H1 (cell line): ENCODE results near the gene ZDHHC22. TPM values are rescaled to one million over a fixed set of nuclear protein-coding genes. Genes with fewer than 3 reads are reported as not detected.
A peak's percentile ranks its signal among the peaks of the same experiment; 100 is the strongest.

ENCODE experiments used
- CTCF ChIA-PET: fragments of 300-600 bp; sonication (Branson Sonifier 250); formaldehyde crosslinking; loops from one replicate; lab custom pipeline; 2021; ENCODE audit not compliant: partially characterized antibody; lab: Charles Lee
- POLR2A ChIA-PET: fragments of 300-600 bp; sonication (Branson Sonifier 250); formaldehyde crosslinking; loops from one replicate; lab custom pipeline; 2021; ENCODE audit warnings: inconsistent platforms; ENCODE audit not compliant: partially characterized antibody; lab: Charles Lee
- DNase-seq, 2 experiments: peaks; one replicate each; pipeline versions ENCODE4 v3.0.0 to v3.0.0-alpha.2; 2010 to 2022; ENCODE audit warnings: low spot score in 2 of 2, low read depth in 1 of 2, mixed read lengths in 1 of 2
- FAIRE-seq: peaks from 2 replicates; lab custom pipeline; 2011; peaks lifted over from hg19 to GRCh38; lab: Jason Lieb, UNC
- H2AFZ ChIP-seq: 2 replicates; pipeline ENCODE4 v1.8.1; 2012; ENCODE audit warnings: low read length, inconsistent platforms
- H2AK5ac ChIP-seq: 2 replicates; pipeline ENCODE4 v1.6.1; 2013; ENCODE audit warnings: low read depth, low read length
- H2BK120ac ChIP-seq: replicated peaks from 2 replicates; pipeline ENCODE3; 2013; ENCODE audit warnings: low read depth, low read length, inconsistent platforms
- H2BK12ac ChIP-seq: 2 replicates; pipeline ENCODE4 v1.6.1; 2013; ENCODE audit warnings: low read depth, low read length
- H2BK15ac ChIP-seq: 2 replicates; pipeline ENCODE4 v1.6.1; 2013; ENCODE audit warnings: low read length
- H2BK20ac ChIP-seq: 2 replicates; pipeline ENCODE4 v1.6.1; 2013; ENCODE audit warnings: low read length
- H2BK5ac ChIP-seq: 2 replicates; pipeline ENCODE4 v1.6.1; 2013; ENCODE audit warnings: low read depth, low read length
- H3K14ac ChIP-seq: 2 replicates; pipeline ENCODE4 v1.6.1; 2013; ENCODE audit warnings: inconsistent platforms; ENCODE audit not compliant: insufficient read length
- H3K18ac ChIP-seq: 2 replicates; pipeline ENCODE4 v1.6.1; 2013; ENCODE audit warnings: low read length; ENCODE audit errors: extremely low read depth
- H3K23ac ChIP-seq: 2 replicates; pipeline ENCODE4 v1.6.1; 2013; ENCODE audit warnings: inconsistent platforms; ENCODE audit not compliant: insufficient read length
- H3K23me2 ChIP-seq: 2 replicates; pipeline ENCODE4 v1.6.1; 2013; ENCODE audit warnings: low read depth, low read length
- H3K27ac ChIP-seq: 2 replicates; pipeline ENCODE4 v1.6.1; 2011; ENCODE audit warnings: low read depth, low read length, inconsistent platforms
- H3K27me3 ChIP-seq, 4 experiments: replicated peaks in 1 of 4; 1 replicate in 1 of 4; 2 replicates in 3 of 4; pipeline versions ENCODE4 v1.6.1 to v1.8.1; 2011 to 2013; ENCODE audit warnings: low read length in 3 of 4, mild to moderate bottlenecking in 3 of 4, inconsistent platforms in 2 of 4, mixed read lengths in 2 of 4, moderate library complexity in 1 of 4; ENCODE audit not compliant: control insufficient read depth in 3 of 4, insufficient read depth in 3 of 4; ENCODE audit errors: extremely low read depth in 1 of 4
- H3K36me3 ChIP-seq, 4 experiments: 2 replicates each; pipeline versions ENCODE4 v1.6.1 to v1.8.1; 2011 to 2013; ENCODE audit warnings: mild to moderate bottlenecking in 4 of 4, low read length in 3 of 4, moderate library complexity in 2 of 4, control low read depth in 1 of 4, inconsistent platforms in 1 of 4; ENCODE audit not compliant: insufficient read depth in 4 of 4, control insufficient read depth in 2 of 4
- H3K4ac ChIP-seq: replicated peaks from 2 replicates; pipeline ENCODE3; 2013; ENCODE audit warnings: low read length, low read depth, mixed read lengths, inconsistent platforms; ENCODE audit not compliant: insufficient read length
- H3K4me1 ChIP-seq, 4 experiments: replicated peaks in 1 of 4; 1 replicate in 1 of 4; 2 replicates in 3 of 4; pipeline versions ENCODE4 v1.6.1 to v1.8.1; 2011 to 2013; ENCODE audit warnings: low read length in 3 of 4, inconsistent platforms in 2 of 4, mixed read lengths in 1 of 4; ENCODE audit not compliant: insufficient read depth in 4 of 4, control insufficient read depth in 3 of 4
- H3K4me2 ChIP-seq, 2 experiments: 2 replicates each; pipeline versions ENCODE4 v1.6.1 to v1.8.1; 2011 to 2013; ENCODE audit warnings: low read depth in 2 of 2, low read length in 2 of 2, control low read depth in 1 of 2, inconsistent platforms in 1 of 2, mild to moderate bottlenecking in 1 of 2; ENCODE audit not compliant: insufficient read depth in 1 of 2
- H3K4me3 ChIP-seq, 4 experiments: fragments of 200-600, 300-600 bp in 1 of 4; sonication (generic), shearing (Covaris generic), sonication (Bioruptor Twin) in 1 of 4; 2 replicates each; pipeline versions ENCODE4 v1.5.1 to v1.8.1; 2011 to 2016; ENCODE audit warnings: low read length in 4 of 4, low read depth in 3 of 4, control low read depth in 2 of 4, inconsistent platforms in 2 of 4, mild to moderate bottlenecking in 2 of 4, mixed read lengths in 1 of 4, moderate library complexity in 1 of 4; ENCODE audit not compliant: insufficient read depth in 2 of 4; ENCODE audit errors: extremely low read depth in 1 of 4
- H3K56ac ChIP-seq: replicated peaks from 2 replicates; pipeline ENCODE3; 2013; ENCODE audit warnings: low read depth, mild to moderate bottlenecking, mixed read lengths, low read length, inconsistent platforms; ENCODE audit not compliant: insufficient read length
- H3K79me1 ChIP-seq: 2 replicates; pipeline ENCODE4 v1.6.1; 2013; ENCODE audit warnings: low read depth, low read length, control low read depth
- H3K79me2 ChIP-seq, 2 experiments: 2 replicates each; pipeline versions ENCODE4 v1.6.1 to v1.8.1; 2012 to 2013; ENCODE audit warnings: low read length in 2 of 2, mild to moderate bottlenecking in 2 of 2, inconsistent platforms in 1 of 2; ENCODE audit not compliant: insufficient read depth in 2 of 2, control insufficient read depth in 1 of 2
- H3K9ac ChIP-seq, 4 experiments: replicated peaks in 1 of 4; 1 replicate in 1 of 4; 2 replicates in 3 of 4; pipeline versions ENCODE4 v1.6.1 to v1.8.1; 2011 to 2013; ENCODE audit warnings: low read depth in 3 of 4, low read length in 3 of 4, control low read depth in 2 of 4, mild to moderate bottlenecking in 2 of 4, moderate library complexity in 2 of 4, inconsistent platforms in 1 of 4; ENCODE audit errors: extremely low read depth in 1 of 4
- H3K9me3 ChIP-seq, 2 experiments: 2 replicates each; pipeline versions ENCODE4 v1.6.1 to v1.8.1; 2012 to 2013; ENCODE audit warnings: mild to moderate bottlenecking in 2 of 2, moderate library complexity in 2 of 2, control low read depth in 1 of 2, inconsistent platforms in 1 of 2, low read depth in 1 of 2, low read length in 1 of 2, mixed read lengths in 1 of 2; ENCODE audit not compliant: insufficient read depth in 2 of 2
- H4K20me1 ChIP-seq, 2 experiments: replicated peaks in 1 of 2; 2 replicates each; pipeline versions ENCODE3 to v1.8.1; 2011 to 2013; ENCODE audit warnings: inconsistent platforms in 2 of 2, low read length in 2 of 2, mild to moderate bottlenecking in 1 of 2; ENCODE audit not compliant: insufficient read depth in 2 of 2, control insufficient read depth in 1 of 2
- H4K5ac ChIP-seq: 2 replicates; pipeline ENCODE4 v1.6.1; 2013; ENCODE audit warnings: low read length, low read depth, mixed read lengths, inconsistent platforms; ENCODE audit not compliant: insufficient read length
- H4K8ac ChIP-seq: 2 replicates; pipeline ENCODE4 v1.8.0; 2013; ENCODE audit warnings: mild to moderate bottlenecking, moderate library complexity, low read length, inconsistent platforms; ENCODE audit not compliant: insufficient read depth; ENCODE audit errors: extremely low read depth
- H4K91ac ChIP-seq: replicated peaks from 2 replicates; pipeline ENCODE3; 2013; ENCODE audit warnings: low read length, mixed read lengths, inconsistent platforms; ENCODE audit not compliant: insufficient read length
- BRCA1 ChIP-seq: IDR thresholded peaks from 2 replicates; pipeline ENCODE4 v1.6.1; 2012; ENCODE audit warnings: low read depth, low read length, improper control_type of control experiment
- HDAC6 ChIP-seq: IDR thresholded peaks from one replicate; pipeline ENCODE4 v1.7.1; 2012; ENCODE audit warnings: low read depth, mild to moderate bottlenecking, inconsistent platforms, low read length, moderate library complexity
- JUN ChIP-seq: IDR thresholded peaks from 2 replicates; pipeline ENCODE4 v1.6.1; 2011; ENCODE audit warnings: low read depth, mild to moderate bottlenecking, improper control_type of control experiment, low read length
- KDM4A ChIP-seq: IDR thresholded peaks from one replicate; pipeline ENCODE4 v1.7.1; 2012; ENCODE audit warnings: low read depth, mild to moderate bottlenecking, moderate library complexity, low read length, inconsistent platforms; ENCODE audit not compliant: severe bottlenecking
- RAD21 ChIP-seq, 2 experiments: IDR thresholded peaks in 1 of 2; conservative IDR thresholded peaks in 1 of 2; 2 replicates each; pipeline ENCODE4 v1.6.1; 2011; ENCODE audit warnings: low read depth in 2 of 2, low read length in 2 of 2, improper control_type of control experiment in 1 of 2, inconsistent platforms in 1 of 2, mild to moderate bottlenecking in 1 of 2, moderate library complexity in 1 of 2
- RBBP5 ChIP-seq: IDR thresholded peaks from 2 replicates; pipeline ENCODE4 v1.7.1; 2012; ENCODE audit warnings: low read depth, mild to moderate bottlenecking, inconsistent platforms, low read length, moderate library complexity, borderline replicate concordance
- RNF2 ChIP-seq: fragments of 200-900, 300-1000 bp; sonication (generic); IDR thresholded peaks from 2 replicates; pipeline ENCODE4 v1.7.1; 2016; ENCODE audit warnings: borderline replicate concordance, low read depth, mild to moderate bottlenecking, antibody characterized with exemption, low read length; ENCODE audit not compliant: poor library complexity, severe bottlenecking; ENCODE audit errors: missing control alignments
- SP4 ChIP-seq: IDR thresholded peaks from 2 replicates; pipeline ENCODE4 v1.6.1; 2012; ENCODE audit warnings: low read length, inconsistent platforms
- TEAD4 ChIP-seq: IDR thresholded peaks from 2 replicates; pipeline ENCODE4 v1.6.1; 2012; ENCODE audit warnings: low read depth, low read length, inconsistent platforms, mixed read lengths
- WGBS, 2 experiments: shearing (Covaris generic) in 1 of 2; methylation state at CpG; one replicate each; pipeline versions ENCODE4 v1.1.6 to v1.1.7; 2013 to 2015; ENCODE audit warnings: low lambda C conversion rate in 2 of 2, mixed read lengths in 2 of 2, inconsistent platforms in 1 of 2, low coverage in 1 of 2, missing lambda C conversion rate in 1 of 2; ENCODE audit not compliant: insufficient replicate concordance in 2 of 2, insufficient coverage in 1 of 2, insufficient read length in 1 of 2; ENCODE audit errors: extremely low coverage in 1 of 2, missing lambda C conversion rate in 1 of 2; 5-methylcytosine and 5-hydroxymethylcytosine counted together
- polyA plus RNA-seq, 7 experiments: library from polyadenylated mRNA; depleted of rRNA in 3 of 7; stranded (reverse) in 5 of 7; unstranded in 2 of 7; fragments of >200 nt in 5 of 7; fragments of 200-250 nt in 2 of 7; gene quantifications; 1 replicate in 5 of 7; 2 replicates in 1 of 7; 4 replicates in 1 of 7; pipeline versions ENCODE4 v1.2.1 to v1.2.3, GENCODE V29; 2011 to 2013; ENCODE audit warnings: missing spikeins in 2 of 7, mixed read lengths in 2 of 7
- total RNA-seq: library from RNA; stranded (reverse); fragmentation: NEBNext Ultra II Directional; extraction: Animal tissue kit (Norgen Biotek cat#: 25700); gene quantifications from 2 replicates; pipeline ENCODE4 v1.2.1, GENCODE V29; 2021

The ZDHHC22 gene
- total and polyA plus RNA-seq, 2 of the 8 experiments (the other 6 are each of a cell fraction or from before 2014, with no cell fraction given) = 23.8 to 55.2 TPM

GRCh38 chr14:77108753-77109152 lies 32.8 kb downstream of the ZDHHC22 start:
- H4K20me1 ChIP-seq = no peaks in the 10 kb centered on the region
- CTCF ChIA-PET = interaction anchor here (0.5 to 56.8 kb wide), 7 partner anchors 0 to 233 kb away, joined by 3 to 1490 read pairs (median 3); partner anchors contain the start of genes CIPC and ZDHHC22
- H2BK15ac ChIP-seq = no peak overlapping the region
- no peak for DNase-seq
- no peak overlapping the region for H3K14ac ChIP-seq
- no peak overlapping the region for H3K9ac ChIP-seq
- no peak overlapping the region for H4K8ac ChIP-seq
- no peak overlapping the region for H3K4me2 ChIP-seq
- H2AFZ ChIP-seq = no peak overlapping the region
- no peaks in the 10 kb centered on the region for H3K27me3 ChIP-seq
- peaks cover 0 to 41% of the 10 kb centered on the region in 2 experiments; a peak in 2 of 4 replicates for H3K79me2 ChIP-seq
- H3K18ac ChIP-seq = no peak overlapping the region
- no peak overlapping the region for H3K56ac ChIP-seq
- TF ChIP-seq RNF2 (no peak), SP4 (no peak), HDAC6 (no peak), KDM4A (no peak), RBBP5 (no peak), BRCA1 (no peak), TEAD4 (no peak), RAD21 (IDR thresholded peaks at IDR 0.05 in 1 of 2, conservative IDR thresholded peaks at IDR 0.05 in 1 of 2; ENCODE audit: low read depth in 2 of 2, low read length in 2 of 2) (0 out of 4 replicates have a peak, but pooled peaks of 1 of the 2 experiments have one; percentile 2), JUN (no peak)
- H2BK20ac ChIP-seq = no peak overlapping the region
- H3K9me3 ChIP-seq = no peaks in the 10 kb centered on the region
- no peak overlapping the region for H3K27ac ChIP-seq
- no peak overlapping the region for H3K4me3 ChIP-seq
- no peak overlapping the region for H2BK12ac ChIP-seq
- POLR2A ChIA-PET = interaction anchor here (2.6 to 6.0 kb wide), 3 partner anchors 7 to 32 kb away, joined by 8 to 69 read pairs (median 49); partner anchors contain the start of genes CIPC and ZDHHC22
- no peak overlapping the region for H4K91ac ChIP-seq
- no peak overlapping the region for H2AK5ac ChIP-seq
- FAIRE-seq = no peak
- H2BK120ac ChIP-seq = no peak overlapping the region
- H3K79me1 ChIP-seq = peaks cover 4% of the 10 kb centered on the region; the same call in 1 of the 2 replicates
- no peak overlapping the region for H4K5ac ChIP-seq
- no peaks in the 10 kb centered on the region for H3K23me2 ChIP-seq
- H3K36me3 ChIP-seq = peaks cover 2 to 37% (median 13%) of the 10 kb centered on the region in 4 experiments; a peak in 7 of 8 replicates
- H3K4ac ChIP-seq = no peak overlapping the region
- H2BK5ac ChIP-seq = no peak overlapping the region
- H3K4me1 ChIP-seq = peaks cover 2 to 34% (median 23%) of the 10 kb centered on the region in 4 experiments
- no peak overlapping the region for H3K23ac ChIP-seq
- WGBS, 2 experiments = 90% methylated on average over 2 of the region's 2 CpGs; no CpG with 5 or more reads in 1 of the 2 experiments
